ENCODE results near the gene ANXA2R.

The ANXA2R gene

GRCh38 chr5:42994555-42995359 lies 45.4 kb downstream of the ANXA2R start:
- peak; percentile 93 for DNase-seq

GRCh38 chr5:42994246-42994554 lies 45.9 kb downstream of the ANXA2R start:
- no peak for DNase-seq

GRCh38 chr5:42993516-42994245 lies 46.4 kb downstream of the ANXA2R start:
- DNase-seq = peak; percentile 81

- peak; percentile 91 for DNase-seq
Observed at GRCh38 chr5:42992088-42992879, 47.8 kb downstream of the ANXA2R start.

GRCh38 chr5:42991404-42992087 lies 48.6 kb downstream of the ANXA2R start:
- peak; percentile 84 for DNase-seq

GRCh38 chr5:42990892-42991291 lies 49.2 kb downstream of the ANXA2R start:
- no peak for DNase-seq
